RWPE2 (cell line): Measurements from ENCODE around the gene TACC2.

Experiments used
- ATAC-seq: fragments of 200-7000 bp; cut with Tn5 transposase; 3 replicates; pipeline ENCODE4 v1.9.1; 2021; ENCODE audit warnings: low read depth
- DNase-seq: peaks from one replicate; pipeline ENCODE4 v3.0.0-alpha.2; 2020; ENCODE audit warnings: low spot score
- H3K27ac ChIP-seq: fragments of 450-650 bp; 2 replicates; pipeline ENCODE4 v1.5.1; 2017; ENCODE audit warnings: mild to moderate bottlenecking; ENCODE audit not compliant: poor library complexity, severe bottlenecking
- H3K27me3 ChIP-seq: fragments of 250-450 bp; sonication (Bioruptor Pico); 2 replicates; pipeline ENCODE4 v1.5.1; 2021; ENCODE audit warnings: mild to moderate bottlenecking, moderate library complexity; ENCODE audit not compliant: insufficient read depth, poor library complexity, severe bottlenecking
- H3K36me3 ChIP-seq: fragments of 250-450 bp; sonication (Bioruptor Pico); 2 replicates; pipeline ENCODE4 v1.5.1; 2020; ENCODE audit warnings: low read depth, mild to moderate bottlenecking, moderate library complexity
- H3K4me1 ChIP-seq: fragments of 250-450 bp; sonication (Bioruptor Pico); 2 replicates; pipeline ENCODE4 v1.5.1; 2021; ENCODE audit warnings: mild to moderate bottlenecking, moderate library complexity; ENCODE audit not compliant: insufficient read depth, poor library complexity, severe bottlenecking
- H3K4me3 ChIP-seq: fragments of 250-450 bp; sonication (Bioruptor Pico); 2 replicates; pipeline ENCODE4 v1.5.1; 2021; ENCODE audit warnings: mild to moderate bottlenecking, moderate library complexity; ENCODE audit not compliant: severe bottlenecking
- H3K9me3 ChIP-seq: fragments of 250-450 bp; sonication (Bioruptor Pico); 2 replicates; pipeline ENCODE4 v1.5.1; 2021; ENCODE audit warnings: mild to moderate bottlenecking, moderate library complexity; ENCODE audit not compliant: severe bottlenecking
- CTCF ChIP-seq: fragments of 450-650 bp; IDR thresholded peaks from one replicate; pipeline ENCODE4 v1.5.1; 2017; ENCODE audit warnings: mild to moderate bottlenecking, moderate library complexity; ENCODE audit not compliant: poor library complexity, severe bottlenecking

The TACC2 gene

GRCh38 chr10:122248356-122249302 lies 259.7 kb downstream of the TACC2 start:
- H3K27me3 ChIP-seq = no peaks in the 10 kb centered on the region
- H3K36me3 ChIP-seq = peaks cover 18% of the 10 kb centered on the region
- no peaks in the 10 kb centered on the region for H3K4me1 ChIP-seq
- no peak overlapping the region for H3K27ac ChIP-seq
- ATAC-seq = no peak
- H3K4me3 ChIP-seq = no peak overlapping the region
- no peak for DNase-seq
- no peaks in the 10 kb centered on the region for H3K9me3 ChIP-seq
- no peak for TF ChIP-seq CTCF

GRCh38 chr10:122249303-122249850 lies 260.4 kb downstream of the TACC2 start:
- peaks cover 17% of the 10 kb centered on the region for H3K36me3 ChIP-seq
- ATAC-seq (no peak), DNase-seq (no peak)
- no peak for TF ChIP-seq CTCF
- no peak overlapping the region for H3K27ac ChIP-seq
- no peaks in the 10 kb centered on the region for H3K9me3 ChIP-seq
- no peaks in the 10 kb centered on the region for H3K27me3 ChIP-seq
- H3K4me1 ChIP-seq = no peaks in the 10 kb centered on the region
- H3K4me3 ChIP-seq = no peak overlapping the region

- peaks cover 15% of the 10 kb centered on the region for H3K36me3 ChIP-seq
- ATAC-seq = no peak
Measured at GRCh38 chr10:122249991-122250750, 261.2 kb downstream of the TACC2 start.

GRCh38 chr10:122251459-122252255 lies 262.7 kb downstream of the TACC2 start:
- Histone ChIP-seq H3K36me3 (peaks cover 12% of the 10 kb centered on the region), H3K4me3 (no peak overlapping the region), H3K9me3 (no peaks in the 10 kb centered on the region), H3K27ac (no peak overlapping the region), H3K27me3 (no peaks in the 10 kb centered on the region), H3K4me1 (no peaks in the 10 kb centered on the region)
- DNase-seq (no peak), ATAC-seq (no peak)
- no peak for TF ChIP-seq CTCF

More at GRCh38 chr10:122249991-122250750, 261.2 kb downstream of the TACC2 start:
- DNase-seq = no peak
- no peak overlapping the region for H3K4me3 ChIP-seq
- H3K27me3 ChIP-seq = no peaks in the 10 kb centered on the region
- TF ChIP-seq CTCF = no peak
- no peaks in the 10 kb centered on the region for H3K4me1 ChIP-seq
- no peaks in the 10 kb centered on the region for H3K9me3 ChIP-seq
- H3K27ac ChIP-seq = no peak overlapping the region
